K562 (cell line): ENCODE data around the gene POT1. TPM values are rescaled to one million over a fixed set of nuclear protein-coding genes. Genes with fewer than 3 reads are reported as not detected.

ENCODE experiments used
- ATAC-seq: fragments of 200-7000 bp; cut with Tn5 transposase; 3 replicates; pipeline ENCODE4 v1.9.1; 2020; ENCODE audit warnings: moderate library complexity
- BruUV-seq: library from RNA; stranded (reverse); fragments of 400-500 nt; replicated peaks from 2 replicates; lab custom pipeline; 2021; lab: Mats Ljungman, UMichigan
- CTCF ChIA-PET: fragments of 300-600 bp; formaldehyde crosslinking; extraction: SDS; loops from one replicate; lab custom pipeline; 2021; ENCODE audit warnings: low intra/inter-chr PET ratio; lab: Yijun Ruan, JAX
- POLR2A ChIA-PET: fragments of 300-600, 350-650 bp; sonication (Branson Sonifier 250); formaldehyde crosslinking; extraction: SDS; loops from one replicate; lab custom pipeline; 2021; ENCODE audit warnings: antibody characterized with exemption, inconsistent platforms; lab: Yijun Ruan, JAX
- DNase-seq, 4 experiments: peaks; one replicate each; pipeline versions ENCODE4 v3.0.0 to v3.0.0-alpha.2; 2011 to 2018; ENCODE audit warnings: low spot score in 3 of 4, mixed read lengths in 3 of 4; ENCODE audit errors: extremely low read depth in 1 of 4
- FAIRE-seq: peaks from 2 replicates; lab custom pipeline; 2011; peaks lifted over from hg19 to GRCh38; lab: Jason Lieb, UNC
- H2AFZ ChIP-seq: 2 replicates; pipeline ENCODE4 v1.6.0; 2011; ENCODE audit warnings: low read depth, low read length, control low read depth, inconsistent platforms
- H3K27ac ChIP-seq: fragments of 200-600 bp; 3 replicates; pipeline ENCODE4 v1.8.0; 2011; ENCODE audit warnings: low read depth, mild to moderate bottlenecking, control low read depth, inconsistent platforms, low read length, moderate library complexity, mixed read lengths; ENCODE audit errors: extremely low read depth
- H3K27me3 ChIP-seq, 2 experiments: fragments of 300-600 bp in 1 of 2; 2 replicates in 1 of 2; 3 replicates in 1 of 2; pipeline versions ENCODE4 v1.6.0 to v1.8.0; 2011; ENCODE audit warnings: inconsistent platforms in 2 of 2, low read length in 2 of 2, mild to moderate bottlenecking in 1 of 2, mixed read lengths in 1 of 2, moderate library complexity in 1 of 2; ENCODE audit not compliant: control insufficient read depth in 2 of 2, insufficient read depth in 2 of 2
- H3K36me3 ChIP-seq: fragments of 300-600 bp; 3 replicates; pipeline ENCODE4 v1.8.0; 2011; ENCODE audit warnings: mild to moderate bottlenecking, low read length, inconsistent platforms; ENCODE audit not compliant: control insufficient read depth, insufficient read depth
- H3K4me1 ChIP-seq, 2 experiments: fragments of 200-600 bp in 1 of 2; replicated peaks in 1 of 2; 2 replicates in 1 of 2; 3 replicates in 1 of 2; pipeline versions ENCODE4 v1.5.1 to v1.8.0; 2011; ENCODE audit warnings: inconsistent platforms in 2 of 2, low read length in 2 of 2, mild to moderate bottlenecking in 1 of 2, mixed read lengths in 1 of 2, moderate library complexity in 1 of 2; ENCODE audit not compliant: control insufficient read depth in 2 of 2, insufficient read depth in 2 of 2
- H3K4me2 ChIP-seq: 2 replicates; pipeline ENCODE4 v1.6.1; 2011; ENCODE audit warnings: low read length, control low read depth, inconsistent platforms, mixed read lengths; ENCODE audit not compliant: insufficient read depth
- H3K4me3 ChIP-seq: fragments of 200-600 bp; sonication (generic), shearing (Covaris generic); 2 replicates; pipeline ENCODE4 v1.5.1; 2016; ENCODE audit warnings: control low read depth, inconsistent platforms
- H3K79me2 ChIP-seq: fragments of 200-600 bp; 3 replicates; pipeline ENCODE4 v1.8.0; 2011; ENCODE audit warnings: low read length, inconsistent platforms; ENCODE audit not compliant: control insufficient read depth, insufficient read depth
- H3K9ac ChIP-seq, 2 experiments: 2 replicates each; pipeline versions ENCODE4 v1.6.0 to v1.6.1; 2011; ENCODE audit warnings: low read depth in 2 of 2, low read length in 2 of 2, control low read depth in 1 of 2, inconsistent platforms in 1 of 2, mild to moderate bottlenecking in 1 of 2, mixed read lengths in 1 of 2; ENCODE audit not compliant: insufficient read depth in 1 of 2
- H3K9me1 ChIP-seq: one replicate; pipeline ENCODE4 v1.6.0; 2011; ENCODE audit warnings: inconsistent platforms, mild to moderate bottlenecking, low read length, moderate library complexity; ENCODE audit not compliant: control insufficient read depth, insufficient read depth
- H3K9me3 ChIP-seq: replicated peaks from 2 replicates; pipeline ENCODE4 v1.5.1; 2011; ENCODE audit warnings: low read depth, low read length, inconsistent platforms; ENCODE audit not compliant: control insufficient read depth, insufficient read depth
- H4K20me1 ChIP-seq: replicated peaks from 2 replicates; pipeline ENCODE4 v1.6.1; 2011; ENCODE audit warnings: low read length, inconsistent platforms, mixed read lengths; ENCODE audit not compliant: control insufficient read depth, insufficient read depth
- BCOR ChIP-seq: fragments of 450-650 bp; IDR thresholded peaks from 2 replicates; pipeline ENCODE4 v1.6.1; 2016
- E2F6 ChIP-seq, 2 experiments: IDR thresholded peaks; 2 replicates each; pipeline ENCODE4 v1.6.1; 2011; ENCODE audit warnings: borderline replicate concordance in 1 of 2, control low read depth in 1 of 2, low read depth in 1 of 2, low read length in 1 of 2, mild to moderate bottlenecking in 1 of 2, mixed read lengths in 1 of 2, moderate library complexity in 1 of 2; ENCODE audit not compliant: insufficient read depth in 1 of 2, insufficient read length in 1 of 2, poor library complexity in 1 of 2, severe bottlenecking in 1 of 2; ENCODE audit errors: extremely low read depth in 1 of 2
- ETV6 ChIP-seq, 3 experiments: fragments of 150-350 bp in 1 of 3; sonication (generic) in 1 of 3; formaldehyde crosslinking in 1 of 3; IDR thresholded peaks; 2 replicates each; pipeline versions ENCODE4 v1.6.1 to v1.8.0; 2014 to 2022; ENCODE audit warnings: borderline replicate concordance in 2 of 3, low read depth in 2 of 3, antibody characterized with exemption in 1 of 3, low read length in 1 of 3, mild to moderate bottlenecking in 1 of 3, missing genetic modification reagents in 1 of 3
- FOXK2 ChIP-seq, 2 experiments: fragments of 450-650 bp; IDR thresholded peaks in 1 of 2; conservative IDR thresholded peaks in 1 of 2; 2 replicates each; pipeline ENCODE4 v1.6.1; 2016; ENCODE audit warnings: low read depth in 2 of 2, mild to moderate bottlenecking in 1 of 2
- IRF2 ChIP-seq: sonication (generic); formaldehyde crosslinking; IDR thresholded peaks from 2 replicates; pipeline ENCODE4 v1.8.1; 2022; ENCODE audit warnings: mild to moderate bottlenecking, missing genetic modification reagents
- MAFG ChIP-seq: fragments of 450-650 bp; conservative IDR thresholded peaks from 2 replicates; pipeline ENCODE4 v1.6.1; 2016; ENCODE audit warnings: missing genetic modification characterization, missing compliant biosample characterization
- NFYB ChIP-seq: IDR thresholded peaks from 2 replicates; pipeline ENCODE4 v1.6.1; 2011; ENCODE audit warnings: mild to moderate bottlenecking, moderate library complexity; ENCODE audit not compliant: insufficient read length; ENCODE audit errors: extremely low read depth
- OTX1 ChIP-seq: fragments of 450-650 bp; formaldehyde crosslinking; IDR thresholded peaks from 2 replicates; pipeline ENCODE4 v1.4.0; 2022; ENCODE audit warnings: mild to moderate bottlenecking
- PHF8 ChIP-seq: fragments of 200-600 bp; sonication (generic); IDR thresholded peaks from 2 replicates; pipeline ENCODE4 v1.6.1; 2012; ENCODE audit warnings: mixed run types, mild to moderate bottlenecking, inconsistent platforms, low read length, moderate library complexity, borderline replicate concordance
- TARDBP ChIP-seq: fragments of 450-650 bp; IDR thresholded peaks from 2 replicates; pipeline ENCODE4 v1.6.1; 2016
- ZC3H4 ChIP-seq: sonication (generic); formaldehyde crosslinking; IDR thresholded peaks from 2 replicates; pipeline ENCODE4 v1.9.0; 2021; ENCODE audit warnings: missing genetic modification reagents, borderline replicate concordance
- ZNF316 ChIP-seq: fragments of 450-650 bp; IDR thresholded peaks from 2 replicates; pipeline ENCODE4 v1.6.1; 2016
- WGBS: fragments of 100-300 bp; shearing (Covaris generic); methylation state at CpG from one replicate; pipeline ENCODE4 v1.1.6; 2016; ENCODE audit warnings: low coverage, mixed read lengths; ENCODE audit not compliant: insufficient coverage; ENCODE audit errors: missing lambda C conversion rate; 5-methylcytosine and 5-hydroxymethylcytosine counted together
- in situ Hi-C: fragments of 300-500 bp; cut with MboI; formaldehyde crosslinking; loops from 4 replicates; pipeline ENCODE4 v1.15.0; 2018; ENCODE audit warnings: inconsistent platforms, mixed read lengths
- intact Hi-C: fragments of 100-400 bp; cut with micrococcal nuclease; formaldehyde crosslinking; loops from 2 replicates; pipeline ENCODE4 v1.14.2; 2022
- polyA plus RNA-seq, 8 experiments: library from polyadenylated mRNA; depleted of rRNA in 4 of 8; stranded (reverse) in 5 of 8; unstranded in 3 of 8; fragments of >200 nt; fragmentation: Nextera tagmentation in 2 of 8; fragmentation: Illumina TruSeq in 1 of 8; extraction: Ambion mirVana in 2 of 8; extraction: Trizol in 1 of 8; gene quantifications; 2 replicates each; pipeline versions ENCODE4 v1.2.1 to v1.2.3, GENCODE V29; 2011 to 2014; ENCODE audit warnings: inconsistent platforms in 1 of 8, missing spikeins in 1 of 8
- total RNA-seq, 7 experiments: library from RNA; depleted of rRNA in 6 of 7; stranded (reverse); fragments of >200 nt in 6 of 7; fragmentation: Illumina TruSeq in 2 of 7; extraction: Trizol in 2 of 7; gene quantifications; 2 replicates each; pipeline versions ENCODE4 v1.2.1 to v1.2.3, GENCODE V29; 2011 to 2021; ENCODE audit warnings: low replicate concordance in 1 of 7
- TF ChIP-seq, protein P1 (sequence below): fragments of 250-450 bp; sonication (Bioruptor Pico); IDR thresholded peaks from 2 replicates; pipeline ENCODE4 v1.4.0; 2020; ENCODE audit warnings: mild to moderate bottlenecking, moderate library complexity
- TF ChIP-seq, protein P2 (sequence below), 2 experiments: fragments of 450-650 bp; IDR thresholded peaks; 2 replicates each; pipeline ENCODE4 v1.6.1; 2018; ENCODE audit warnings: mild to moderate bottlenecking in 2 of 2, low read depth in 1 of 2; ENCODE audit not compliant: partially characterized antibody in 2 of 2

POT1 gene
- total and polyA plus RNA-seq, 9 of the 15 experiments (the other 6 are each of a cell fraction or from before 2014, with no cell fraction given), result 37.9 to 140 (median 63.6) TPM

GRCh38 chr7:124898531-124898930, 31.1 kb downstream of the POT1 start:
- H3K36me3 ChIP-seq, result peaks cover 20% of the 10 kb centered on the region
- 89% methylated on average over 1 of the region's 1 CpG for WGBS
- H3K4me3 ChIP-seq, result no peak overlapping the region
- CTCF ChIA-PET, result no interaction called here
- DNase-seq, result no peak
- H2AFZ ChIP-seq, result no peak overlapping the region
- intact Hi-C loops (no loop called here), in situ Hi-C loops (no loop called here)
- no peak overlapping the region for H3K9ac ChIP-seq
- no peaks in the 10 kb centered on the region for H3K9me1 ChIP-seq
- POLR2A ChIA-PET, result no interaction called here
- H3K4me1 ChIP-seq, result no peaks in the 10 kb centered on the region
- no peak for FAIRE-seq
- H3K27ac ChIP-seq, result no peak overlapping the region
- no peaks in the 10 kb centered on the region for H3K79me2 ChIP-seq
- H4K20me1 ChIP-seq, result no peaks in the 10 kb centered on the region
- no peak for ATAC-seq
- no peaks in the 10 kb centered on the region for H3K27me3 ChIP-seq
- no peak overlapping the region for H3K4me2 ChIP-seq
- no peaks in the 10 kb centered on the region for H3K9me3 ChIP-seq
- BruUV-seq, result no TSS peak
- TF ChIP-seq FOXK2 (conservative IDR thresholded peaks at IDR 0.05 in 1 of 2, IDR thresholded peaks at IDR 0.05 in 1 of 2; ENCODE audit: low read depth in 2 of 2) (no peak), NFYB (no peak), OTX1 (CRISPR knock-in tag) (no peak), ZNF316 (peak; percentile 45; the same call in 1 of the 2 replicates), TARDBP (no peak), MAFG (tag) (0 out of 2 replicates have a peak, but pooled peaks have one; percentile 43), E2F6 (IDR thresholded peaks at IDR 0.05; ENCODE audit: borderline replicate concordance in 1 of 2, extremely low read depth in 1 of 2, insufficient read depth in 1 of 2, insufficient read length in 1 of 2, low read depth in 1 of 2, low read length in 1 of 2, poor library complexity in 1 of 2, severe bottlenecking in 1 of 2) (no peak), IRF2 (CRISPR knock-in tag) (no peak), ZC3H4 (CRISPR knock-in tag) (no peak), BCOR (no peak), ETV6 (IDR thresholded peaks at IDR 0.05; ENCODE audit: borderline replicate concordance in 1 of 2, low read depth in 2 of 2, low read length in 1 of 2) (no peak), ETV6 (CRISPR knock-in tag; IDR thresholded peaks at IDR 0.05; ENCODE audit: borderline replicate concordance) (no peak), PHF8 (no peak)
- TF ChIP-seq, protein P1, sequence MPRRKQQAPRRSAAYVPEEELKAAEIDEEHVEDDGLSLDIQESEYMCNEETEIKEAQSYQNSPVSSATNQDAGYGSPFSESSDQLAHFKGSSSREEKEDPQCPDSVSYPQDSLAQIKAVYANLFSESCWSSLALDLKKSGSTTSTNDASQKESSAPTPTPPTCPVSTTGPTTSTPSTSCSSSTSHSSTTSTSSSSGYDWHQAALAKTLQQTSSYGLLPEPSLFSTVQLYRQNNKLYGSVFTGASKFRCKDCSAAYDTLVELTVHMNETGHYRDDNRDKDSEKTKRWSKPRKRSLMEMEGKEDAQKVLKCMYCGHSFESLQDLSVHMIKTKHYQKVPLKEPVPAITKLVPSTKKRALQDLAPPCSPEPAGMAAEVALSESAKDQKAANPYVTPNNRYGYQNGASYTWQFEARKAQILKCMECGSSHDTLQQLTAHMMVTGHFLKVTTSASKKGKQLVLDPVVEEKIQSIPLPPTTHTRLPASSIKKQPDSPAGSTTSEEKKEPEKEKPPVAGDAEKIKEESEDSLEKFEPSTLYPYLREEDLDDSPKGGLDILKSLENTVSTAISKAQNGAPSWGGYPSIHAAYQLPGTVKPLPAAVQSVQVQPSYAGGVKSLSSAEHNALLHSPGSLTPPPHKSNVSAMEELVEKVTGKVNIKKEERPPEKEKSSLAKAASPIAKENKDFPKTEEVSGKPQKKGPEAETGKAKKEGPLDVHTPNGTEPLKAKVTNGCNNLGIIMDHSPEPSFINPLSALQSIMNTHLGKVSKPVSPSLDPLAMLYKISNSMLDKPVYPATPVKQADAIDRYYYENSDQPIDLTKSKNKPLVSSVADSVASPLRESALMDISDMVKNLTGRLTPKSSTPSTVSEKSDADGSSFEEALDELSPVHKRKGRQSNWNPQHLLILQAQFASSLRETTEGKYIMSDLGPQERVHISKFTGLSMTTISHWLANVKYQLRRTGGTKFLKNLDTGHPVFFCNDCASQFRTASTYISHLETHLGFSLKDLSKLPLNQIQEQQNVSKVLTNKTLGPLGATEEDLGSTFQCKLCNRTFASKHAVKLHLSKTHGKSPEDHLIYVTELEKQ, result no peak
- TF ChIP-seq, protein P2, sequence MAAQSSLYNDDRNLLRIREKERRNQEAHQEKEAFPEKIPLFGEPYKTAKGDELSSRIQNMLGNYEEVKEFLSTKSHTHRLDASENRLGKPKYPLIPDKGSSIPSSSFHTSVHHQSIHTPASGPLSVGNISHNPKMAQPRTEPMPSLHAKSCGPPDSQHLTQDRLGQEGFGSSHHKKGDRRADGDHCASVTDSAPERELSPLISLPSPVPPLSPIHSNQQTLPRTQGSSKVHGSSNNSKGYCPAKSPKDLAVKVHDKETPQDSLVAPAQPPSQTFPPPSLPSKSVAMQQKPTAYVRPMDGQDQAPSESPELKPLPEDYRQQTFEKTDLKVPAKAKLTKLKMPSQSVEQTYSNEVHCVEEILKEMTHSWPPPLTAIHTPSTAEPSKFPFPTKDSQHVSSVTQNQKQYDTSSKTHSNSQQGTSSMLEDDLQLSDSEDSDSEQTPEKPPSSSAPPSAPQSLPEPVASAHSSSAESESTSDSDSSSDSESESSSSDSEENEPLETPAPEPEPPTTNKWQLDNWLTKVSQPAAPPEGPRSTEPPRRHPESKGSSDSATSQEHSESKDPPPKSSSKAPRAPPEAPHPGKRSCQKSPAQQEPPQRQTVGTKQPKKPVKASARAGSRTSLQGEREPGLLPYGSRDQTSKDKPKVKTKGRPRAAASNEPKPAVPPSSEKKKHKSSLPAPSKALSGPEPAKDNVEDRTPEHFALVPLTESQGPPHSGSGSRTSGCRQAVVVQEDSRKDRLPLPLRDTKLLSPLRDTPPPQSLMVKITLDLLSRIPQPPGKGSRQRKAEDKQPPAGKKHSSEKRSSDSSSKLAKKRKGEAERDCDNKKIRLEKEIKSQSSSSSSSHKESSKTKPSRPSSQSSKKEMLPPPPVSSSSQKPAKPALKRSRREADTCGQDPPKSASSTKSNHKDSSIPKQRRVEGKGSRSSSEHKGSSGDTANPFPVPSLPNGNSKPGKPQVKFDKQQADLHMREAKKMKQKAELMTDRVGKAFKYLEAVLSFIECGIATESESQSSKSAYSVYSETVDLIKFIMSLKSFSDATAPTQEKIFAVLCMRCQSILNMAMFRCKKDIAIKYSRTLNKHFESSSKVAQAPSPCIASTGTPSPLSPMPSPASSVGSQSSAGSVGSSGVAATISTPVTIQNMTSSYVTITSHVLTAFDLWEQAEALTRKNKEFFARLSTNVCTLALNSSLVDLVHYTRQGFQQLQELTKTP (IDR thresholded peaks at IDR 0.05; ENCODE audit: low read depth in 1 of 2, partially characterized antibody in 2 of 2), result no peak
